B cell (primary cell): ENCODE data around the gene JPH2. TPM values are rescaled to one million over a fixed set of nuclear protein-coding genes. Genes with fewer than 3 reads are reported as not detected.

Source experiments
- ATAC-seq: fragments of 200-7000 bp; cut with Tn5 transposase; one replicate; pipeline ENCODE4 v1.10.0; 2021; ENCODE audit warnings: low read depth, mild to moderate bottlenecking, moderate number of reproducible peaks, moderate library complexity
- CTCF ChIA-PET: fragments of 350-600 bp; sonication (Branson Sonifier 250); formaldehyde crosslinking; loops from one replicate; lab custom pipeline; 2021; ENCODE audit warnings: antibody characterized with exemption, inconsistent platforms; lab: Charles Lee
- POLR2A ChIA-PET: fragments of 350-600 bp; sonication (Branson Sonifier 250); formaldehyde crosslinking; loops from one replicate; lab custom pipeline; 2021; ENCODE audit warnings: antibody characterized with exemption; lab: Charles Lee
- DNase-seq: peaks from one replicate; pipeline ENCODE4 v3.0.0; 2013
- H2AFZ ChIP-seq: 2 replicates; pipeline ENCODE4 v1.6.1; 2012; ENCODE audit warnings: mild to moderate bottlenecking, low read depth, low read length; ENCODE audit not compliant: insufficient read depth, poor library complexity, severe bottlenecking
- H3K27ac ChIP-seq, 2 donors: 1 replicate in 1 of 2; 2 replicates in 1 of 2; pipeline ENCODE4 v1.5.1; 2012 to 2013; ENCODE audit warnings: low read length in 2 of 2, mild to moderate bottlenecking in 2 of 2, moderate library complexity in 1 of 2
- H3K27me3 ChIP-seq, 4 experiments: fragments of 200-600 bp in 1 of 4; sonication (generic) in 1 of 4; replicated peaks in 1 of 4; 1 replicate in 2 of 4; 2 replicates in 2 of 4; pipeline versions ENCODE4 v1.6.1 to v1.7.0; 2013 to 2016; ENCODE audit warnings: low read length in 3 of 4, mild to moderate bottlenecking in 2 of 4, mixed read lengths in 1 of 4, moderate library complexity in 1 of 4; ENCODE audit not compliant: insufficient read depth in 4 of 4, control insufficient read depth in 3 of 4; ENCODE audit errors: control extremely low read depth in 1 of 4
- H3K36me3 ChIP-seq, 2 experiments: replicated peaks in 1 of 2; 1 replicate in 1 of 2; 2 replicates in 1 of 2; pipeline versions ENCODE4 v1.6.1 to v1.7.1; 2013; ENCODE audit warnings: low read length in 1 of 2; ENCODE audit not compliant: insufficient read depth in 2 of 2, control insufficient read depth in 1 of 2; ENCODE audit errors: control extremely low read depth in 1 of 2, extremely low read depth in 1 of 2
- H3K4me1 ChIP-seq, 2 donors: fragments of 200-600 bp in 1 of 2; sonication (generic) in 1 of 2; 1 replicate in 1 of 2; 2 replicates in 1 of 2; pipeline versions ENCODE4 v1.5.1 to v1.6.1; 2013 to 2017; ENCODE audit warnings: low read length in 2 of 2; ENCODE audit not compliant: control insufficient read depth in 2 of 2, insufficient read depth in 2 of 2
- H3K4me2 ChIP-seq: replicated peaks from 2 replicates; pipeline ENCODE3; 2012; ENCODE audit warnings: mild to moderate bottlenecking, low read depth, low read length; ENCODE audit not compliant: poor library complexity, severe bottlenecking
- H3K4me3 ChIP-seq, 5 experiments: fragments of 200-600 bp in 1 of 5; sonication (generic) in 1 of 5; 1 replicate in 3 of 5; 2 replicates in 2 of 5; pipeline versions ENCODE4 v1.5.1 to v1.7.0; 2011 to 2016; ENCODE audit warnings: low read length in 4 of 5, mild to moderate bottlenecking in 4 of 5, low read depth in 2 of 5, control low read depth in 1 of 5, moderate library complexity in 1 of 5; ENCODE audit not compliant: insufficient read depth in 1 of 5; ENCODE audit errors: control extremely low read depth in 1 of 5, extremely low read depth in 1 of 5
- H3K79me2 ChIP-seq: fragments of 200-600 bp; sonication (generic); one replicate; pipeline ENCODE4 v1.6.0; 2016; ENCODE audit warnings: low read length; ENCODE audit not compliant: control insufficient read depth, insufficient read depth
- H3K9ac ChIP-seq: fragments of 200-600 bp; sonication (generic); 2 replicates; pipeline ENCODE4 v1.6.1; 2017; ENCODE audit warnings: mild to moderate bottlenecking, low read length, moderate library complexity
- H3K9me3 ChIP-seq, 3 donors: one replicate each; pipeline versions ENCODE4 v1.6.1 to v1.7.1; 2013; ENCODE audit warnings: low read length in 2 of 3; ENCODE audit not compliant: control insufficient read depth in 2 of 3, insufficient read depth in 1 of 3; ENCODE audit errors: control extremely low read depth in 1 of 3
- H4K20me1 ChIP-seq: 2 replicates; pipeline ENCODE4 v1.6.0; 2012; ENCODE audit warnings: mild to moderate bottlenecking, low read length; ENCODE audit not compliant: insufficient read depth, control insufficient read depth, poor library complexity, severe bottlenecking
- H3K27ac Mint-ChIP-seq: one replicate; pipeline ENCODE4 v1.8.0; 2021; ENCODE audit warnings: mixed read lengths
- H3K27me3 Mint-ChIP-seq: one replicate; pipeline ENCODE4 v1.8.0; 2021; ENCODE audit warnings: mixed read lengths
- H3K4me1 Mint-ChIP-seq: one replicate; pipeline ENCODE4 v1.8.0; 2021; ENCODE audit warnings: mixed read lengths
- H3K4me3 Mint-ChIP-seq: one replicate; pipeline ENCODE4 v1.8.0; 2021; ENCODE audit warnings: mixed read lengths
- H3K9me3 Mint-ChIP-seq: one replicate; pipeline ENCODE4 v1.8.0; 2022; ENCODE audit warnings: mixed read lengths; ENCODE audit not compliant: insufficient read depth
- CTCF ChIP-seq: fragments of 200-600 bp; IDR thresholded peaks from one replicate; pipeline ENCODE4 v1.8.0; 2022; ENCODE audit warnings: antibody characterized with exemption, mild to moderate bottlenecking
- EZH2 ChIP-seq: IDR thresholded peaks from 2 replicates; pipeline ENCODE4 v1.6.1; 2012; ENCODE audit warnings: borderline replicate concordance, low read depth, mild to moderate bottlenecking, moderate library complexity, low read length; ENCODE audit not compliant: insufficient read depth, poor library complexity, severe bottlenecking
- WGBS: methylation state at CpG from one replicate; pipeline ENCODE4 v1.1.5; 2013; ENCODE audit warnings: missing lambda C conversion rate; ENCODE audit not compliant: insufficient coverage; 5-methylcytosine and 5-hydroxymethylcytosine counted together
- intact Hi-C: fragments of 100-400 bp; cut with micrococcal nuclease; formaldehyde crosslinking; loops from one replicate; pipeline ENCODE4 v1.10.0; 2022
- polyA plus RNA-seq: library from polyadenylated mRNA; depleted of rRNA; stranded (reverse); fragments of >200 nt; gene quantifications from 2 replicates; pipeline ENCODE4 v1.2.3, GENCODE V29; 2012
- total RNA-seq, 2 donors: library from RNA; stranded (reverse); fragments of 120-200 nt in 1 of 2; gene quantifications; 1 replicate in 1 of 2; 2 replicates in 1 of 2; pipeline versions ENCODE4 v1.2.3 to v1.2.4, GENCODE V29; 2013 to 2022

JPH2 gene
- total and polyA plus RNA-seq, 2 donors (not counting 1 experiment from before 2014, with no cell fraction given) = 0.10 TPM; not detected in 1

- Mint-ChIP-seq H3K27ac (no peak overlapping the region), H3K9me3 (no peaks in the 10 kb centered on the region), H3K4me3 (no peak overlapping the region), H3K4me1 (peaks cover 5% of the 10 kb centered on the region), H3K27me3 (peaks cover 8% of the 10 kb centered on the region)
- Histone ChIP-seq H3K9ac (no peak overlapping the region), H3K36me3 (no peaks in the 10 kb centered on the region), H3K4me1 (no peaks in the 10 kb centered on the region), H2AFZ (no peak overlapping the region), H3K79me2 (no peaks in the 10 kb centered on the region), H3K4me2 (no peak overlapping the region), H3K27me3 (peaks cover 0 to 3% (median 0%) of the 10 kb centered on the region in 4 experiments), H3K27ac (no peak overlapping the region), H4K20me1 (no peaks in the 10 kb centered on the region), H3K9me3 (peaks cover 0 to 4% (median 0%) of the 10 kb centered on the region in 3 donors), H3K4me3 (no peak overlapping the region)
- ATAC-seq (no peak), DNase-seq (no peak)
- CTCF ChIA-PET = interaction anchor here (0.6 to 8.3 kb wide), 2 partner anchors 9 to 334 kb away, joined by 3 to 135 read pairs; no protein-coding TSS in a partner anchor
- intact Hi-C loops = no loop called here
- POLR2A ChIA-PET = interaction anchor here (0.6 to 0.7 kb wide), 2 partner anchors 49 to 531 kb away, joined by 3 read pairs; no protein-coding TSS in a partner anchor
- no peak for TF ChIP-seq EZH2
- no peak for TF ChIP-seq CTCF
- WGBS = no CpG with 5 or more reads among the region's 2 CpGs
Observed at GRCh38 chr20:44084439-44084838, 102.5 kb downstream of the JPH2 start.

- intact Hi-C loops = no loop called here
Observed at GRCh38 chr20:44083220-44083933, 103.6 kb downstream of the JPH2 start.

More at GRCh38 chr20:44083220-44083933, 103.6 kb downstream of the JPH2 start:
- Histone ChIP-seq H3K4me1 (no peaks in the 10 kb centered on the region), H3K79me2 (no peaks in the 10 kb centered on the region), H3K4me3 (no peak overlapping the region), H3K36me3 (no peaks in the 10 kb centered on the region), H2AFZ (no peak overlapping the region), H4K20me1 (no peaks in the 10 kb centered on the region), H3K9ac (no peak overlapping the region), H3K9me3 (peaks cover 0 to 4% (median 0%) of the 10 kb centered on the region in 3 donors), H3K27me3 (peaks cover 0 to 3% (median 0%) of the 10 kb centered on the region in 4 experiments), H3K4me2 (no peak overlapping the region), H3K27ac (no peak overlapping the region)
- ChIA-PET CTCF (interaction anchor here (0.6 to 8.3 kb wide), 6 partner anchors 8 to 635 kb away, joined by 3 to 135 read pairs (median 4); no protein-coding TSS in a partner anchor), POLR2A (no interaction called here)
- Mint-ChIP-seq H3K27ac (no peak overlapping the region), H3K9me3 (no peaks in the 10 kb centered on the region), H3K4me1 (peaks cover 6% of the 10 kb centered on the region), H3K4me3 (no peak overlapping the region), H3K27me3 (peaks cover 8% of the 10 kb centered on the region)
- 94% methylated on average over 9 of the region's 10 CpGs for WGBS
- ATAC-seq = no peak
- TF ChIP-seq CTCF = no peak
- no peak for TF ChIP-seq EZH2
- no peak for DNase-seq
